ENCODE results near the gene PROP1.
"Not testable (repeated sequence)": the region's sequence is repeated elsewhere in the genome, so short reads cannot be mapped to it uniquely, and the experiment has no call there.

Gene PROP1

GRCh38 chr5:177995691-177996595 lies at the start of gene PROP1:
Gene PROP1 (minus strand): TSS chr5:177996242. CDS start chr5:177995933, 309 bp downstream.
- DNase-seq (ENCODE audit: low read depth, low spot score) = no peak
- TF ChIP-seq CTCF (IDR thresholded peaks at IDR 0.05; ENCODE audit: low read depth, low read length) = no peak
- no peak within 1 kb of the TSS for H3K4me3 ChIP-seq (ENCODE audit: low read depth, low read length)
- in situ Hi-C loops (cut with HindIII; ENCODE audit: low sequenced_read_pairs) = no loop called here

- DNase-seq (ENCODE audit: low read depth, low spot score); in situ Hi-C loops (cut with HindIII; ENCODE audit: low sequenced_read_pairs); H3K4me3 ChIP-seq (ENCODE audit: low read depth, low read length): not testable (repeated sequence)
These were observed 23.5 kb upstream of the PROP1 start for GRCh38 chr5:178019379-178020030.

GRCh38 chr5:178012758-178013157 lies 16.7 kb upstream of the PROP1 start:
- DNase-seq (ENCODE audit: low read depth, low spot score); H3K4me3 ChIP-seq (ENCODE audit: low read depth, low read length); in situ Hi-C loops (cut with HindIII; ENCODE audit: low sequenced_read_pairs): not testable (repeated sequence)

- in situ Hi-C loops (cut with HindIII; ENCODE audit: low sequenced_read_pairs); H3K4me3 ChIP-seq (ENCODE audit: low read depth, low read length); DNase-seq (ENCODE audit: low read depth, low spot score): not testable (repeated sequence)
These were observed 15.9 kb upstream of the PROP1 start for GRCh38 chr5:178011816-178012554.

GRCh38 chr5:178007272-178007671 lies 11.2 kb upstream of the PROP1 start:
- DNase-seq (ENCODE audit: low read depth, low spot score); in situ Hi-C loops (cut with HindIII; ENCODE audit: low sequenced_read_pairs); H3K4me3 ChIP-seq (ENCODE audit: low read depth, low read length): not testable (repeated sequence)

GRCh38 chr5:178006536-178007231 lies 10.6 kb upstream of the PROP1 start:
- DNase-seq (ENCODE audit: low read depth, low spot score); H3K4me3 ChIP-seq (ENCODE audit: low read depth, low read length); in situ Hi-C loops (cut with HindIII; ENCODE audit: low sequenced_read_pairs): not testable (repeated sequence)

GRCh38 chr5:178006181-178006535 lies 10.1 kb upstream of the PROP1 start:
- H3K4me3 ChIP-seq (ENCODE audit: low read depth, low read length); DNase-seq (ENCODE audit: low read depth, low spot score); in situ Hi-C loops (cut with HindIII; ENCODE audit: low sequenced_read_pairs): not testable (repeated sequence)

- no peak overlapping the region for H3K4me3 ChIP-seq (ENCODE audit: low read depth, low read length)
- DNase-seq (ENCODE audit: low read depth, low spot score) = no peak
- in situ Hi-C loops (cut with HindIII; ENCODE audit: low sequenced_read_pairs) = no loop called here
- no peak for TF ChIP-seq CTCF (IDR thresholded peaks at IDR 0.05; ENCODE audit: low read depth, low read length)
These were observed 1.8 kb upstream of the PROP1 start for GRCh38 chr5:177997846-177998245.

- H3K4me3 ChIP-seq (ENCODE audit: low read depth, low read length) = no peak overlapping the region
- in situ Hi-C loops (cut with HindIII; ENCODE audit: low sequenced_read_pairs) = no loop called here
- no peak for DNase-seq (ENCODE audit: low read depth, low spot score)
- TF ChIP-seq CTCF (IDR thresholded peaks at IDR 0.05; ENCODE audit: low read depth, low read length) = no peak
These were observed 1.3 kb upstream of the PROP1 start for GRCh38 chr5:177997319-177997670.
